Measurements from ENCODE around the gene SPPL2C.

DNA sequence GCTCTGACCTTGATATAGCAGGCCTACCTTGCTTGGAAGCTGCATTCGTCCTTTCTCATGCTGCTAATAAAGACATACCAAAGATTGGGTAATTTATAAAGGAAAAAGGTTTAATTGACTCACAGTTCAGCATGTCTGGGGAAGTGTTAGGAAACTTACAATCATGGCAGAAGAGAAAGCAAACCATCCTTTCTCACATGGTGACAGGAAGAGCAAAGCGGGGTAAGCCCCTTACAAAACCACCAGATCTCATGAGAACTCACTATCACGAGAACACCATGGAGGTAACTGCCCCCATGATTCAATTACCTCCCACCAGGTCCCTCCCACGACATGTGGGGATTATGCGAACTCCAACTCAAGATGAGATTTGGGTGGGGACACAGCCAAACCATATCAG, 43.7 kb downstream of the SPPL2C start:
- no peak for TF ChIP-seq CTCF (IDR thresholded peaks at IDR 0.05)
- no peak for TF ChIP-seq POLR2A (IDR thresholded peaks at IDR 0.05)
